SK-N-SH treated with all-trans-retinoic acid at 6 μM for 48 hours (cell line): Measurements from ENCODE around the gene GUCA2A.

ENCODE experiments used
- ATAC-seq: fragments of 200-7000 bp; cut with Tn5 transposase; 3 replicates; pipeline ENCODE4 v1.9.1; 2020; ENCODE audit warnings: mild to moderate bottlenecking, moderate library complexity
- ARNTL ChIP-seq: fragments of 450-650 bp; formaldehyde crosslinking; IDR thresholded peaks from 2 replicates; pipeline ENCODE4 v1.5.0; 2020; ENCODE audit warnings: low read depth, mild to moderate bottlenecking, moderate library complexity, borderline replicate concordance
- CSDC2 ChIP-seq: fragments of 250-450 bp; sonication (Bioruptor Pico); IDR thresholded peaks from 2 replicates; pipeline ENCODE4 v1.5.0; 2020; ENCODE audit warnings: mild to moderate bottlenecking, moderate library complexity
- ESRRG ChIP-seq: fragments of 250-450 bp; sonication (Bioruptor Pico); IDR thresholded peaks from 2 replicates; pipeline ENCODE4 v1.6.1; 2021; ENCODE audit warnings: mild to moderate bottlenecking
- GLIS3 ChIP-seq: fragments of 250-450 bp; sonication (Bioruptor Pico); IDR thresholded peaks from 2 replicates; pipeline ENCODE4 v1.5.0; 2020; ENCODE audit warnings: mild to moderate bottlenecking, moderate library complexity
- ISL1 ChIP-seq: fragments of 250-450 bp; sonication (Bioruptor Pico); IDR thresholded peaks from 2 replicates; pipeline ENCODE4 v2.1.2; 2022; ENCODE audit warnings: mild to moderate bottlenecking, moderate library complexity
- OSR1 ChIP-seq: fragments of 250-450 bp; sonication (Bioruptor Pico); IDR thresholded peaks from 2 replicates; pipeline ENCODE4 v1.8.0; 2022; ENCODE audit warnings: moderate library complexity, mild to moderate bottlenecking, inconsistent platforms
- PPARA ChIP-seq: fragments of 250-450 bp; sonication (Bioruptor Pico); IDR thresholded peaks from 2 replicates; pipeline ENCODE4 v1.5.0; 2020; ENCODE audit warnings: mild to moderate bottlenecking, borderline replicate concordance
- RARB ChIP-seq: fragments of 250-450 bp; sonication (Bioruptor Pico); IDR thresholded peaks from 2 replicates; pipeline ENCODE4 v1.8.0; 2021; ENCODE audit warnings: mild to moderate bottlenecking, moderate library complexity
- SNAI2 ChIP-seq: fragments of 250-450 bp; sonication (Bioruptor Pico); IDR thresholded peaks from 2 replicates; pipeline ENCODE4 v1.5.0; 2020; ENCODE audit warnings: mild to moderate bottlenecking, moderate library complexity
- TCF4 ChIP-seq: fragments of 250-450 bp; sonication (Bioruptor Pico); IDR thresholded peaks from 2 replicates; pipeline ENCODE4 v1.8.0; 2021; ENCODE audit warnings: mild to moderate bottlenecking, moderate library complexity, borderline replicate concordance
- TOX ChIP-seq: fragments of 250-450 bp; sonication (Bioruptor Pico); IDR thresholded peaks from 2 replicates; pipeline ENCODE4 v1.8.0; 2021; ENCODE audit warnings: mild to moderate bottlenecking, moderate library complexity, borderline replicate concordance
- ZC3H10 ChIP-seq: fragments of 250-450 bp; sonication (Bioruptor Pico); IDR thresholded peaks from 2 replicates; pipeline ENCODE4 v1.5.1; 2021; ENCODE audit warnings: mild to moderate bottlenecking, moderate library complexity
- ZFP3 ChIP-seq: fragments of 250-450 bp; sonication (Bioruptor Pico); IDR thresholded peaks from 2 replicates; pipeline ENCODE4 v1.5.0; 2020; ENCODE audit warnings: mild to moderate bottlenecking, moderate library complexity
- ZFP30 ChIP-seq: fragments of 450-650 bp; formaldehyde crosslinking; IDR thresholded peaks from 2 replicates; pipeline ENCODE4 v1.5.0; 2022; ENCODE audit warnings: mild to moderate bottlenecking, moderate library complexity
- ZNF565 ChIP-seq: fragments of 450-650 bp; formaldehyde crosslinking; conservative IDR thresholded peaks from 2 replicates; pipeline ENCODE4 v1.5.0; 2020; ENCODE audit warnings: low read depth, mild to moderate bottlenecking, moderate library complexity
- ZNF70 ChIP-seq: fragments of 450-650 bp; formaldehyde crosslinking; IDR thresholded peaks from 2 replicates; pipeline ENCODE4 v1.5.0; 2020; ENCODE audit warnings: mild to moderate bottlenecking, moderate library complexity
- TF ChIP-seq, protein P1 (sequence below): fragments of 250-450 bp; sonication (Bioruptor Pico); IDR thresholded peaks from 2 replicates; pipeline ENCODE4 v1.5.0; 2020; ENCODE audit warnings: mild to moderate bottlenecking, moderate library complexity
- TF ChIP-seq, protein P2 (sequence below): fragments of 250-450 bp; sonication (Bioruptor Pico); IDR thresholded peaks from 2 replicates; pipeline ENCODE4 v1.5.1; 2021; ENCODE audit warnings: mild to moderate bottlenecking, moderate library complexity
- TF ChIP-seq, protein P3 (sequence below): fragments of 250-450 bp; sonication (Bioruptor Pico); IDR thresholded peaks from 2 replicates; pipeline ENCODE4 v1.5.1; 2020; ENCODE audit warnings: low read depth, mild to moderate bottlenecking, moderate library complexity
- TF ChIP-seq, protein P4 (sequence below): fragments of 250-450 bp; sonication (Bioruptor Pico); IDR thresholded peaks from 2 replicates; pipeline ENCODE4 v1.8.0; 2020; ENCODE audit warnings: mild to moderate bottlenecking, moderate library complexity, borderline replicate concordance

The GUCA2A gene

DNA sequence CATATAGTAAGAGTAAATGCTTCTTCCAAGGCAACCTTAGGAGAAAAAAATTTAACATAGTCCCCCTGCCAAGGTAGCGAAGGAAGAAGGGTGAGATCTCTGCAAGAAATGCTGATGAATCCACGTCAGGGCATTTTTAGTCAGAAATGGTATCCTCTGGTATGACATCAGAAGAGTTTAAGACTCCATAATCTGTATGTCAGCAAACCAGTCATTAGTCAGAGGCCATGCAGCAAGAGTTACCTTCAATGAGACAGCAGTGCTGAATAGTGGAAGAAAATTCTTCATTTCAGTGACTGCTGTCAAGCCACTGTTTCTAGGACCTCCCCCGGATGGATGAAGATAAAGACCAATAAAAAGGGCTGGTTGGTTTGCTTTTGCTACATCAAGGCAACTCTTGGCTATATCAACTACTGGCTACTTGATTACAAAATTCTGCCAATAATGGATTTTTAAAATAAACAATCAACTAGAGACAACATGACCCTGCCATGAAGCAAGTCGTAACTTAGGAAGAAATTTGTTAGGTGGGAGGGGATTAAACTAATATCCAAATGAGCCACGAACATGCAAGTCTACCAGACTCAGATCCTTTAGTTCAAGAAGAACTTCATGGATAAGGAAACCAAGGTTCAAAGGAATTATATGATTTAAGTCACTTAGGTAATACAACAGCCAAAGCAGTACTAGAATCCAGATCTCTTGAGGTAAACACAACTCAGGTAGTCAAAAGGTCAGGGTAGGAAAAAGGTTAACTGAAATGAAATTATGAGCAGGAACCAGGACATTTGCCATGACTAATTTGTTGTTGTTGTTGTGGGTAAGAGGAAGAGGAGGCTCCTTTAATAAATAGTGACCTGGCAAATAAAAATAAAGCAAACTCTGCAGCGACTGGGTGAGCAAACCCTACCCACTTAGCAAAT, 25.6 kb upstream of the GUCA2A start:
- TF ChIP-seq TCF4 (CRISPR knock-in tag), result no peak
- TF ChIP-seq, protein P1, sequence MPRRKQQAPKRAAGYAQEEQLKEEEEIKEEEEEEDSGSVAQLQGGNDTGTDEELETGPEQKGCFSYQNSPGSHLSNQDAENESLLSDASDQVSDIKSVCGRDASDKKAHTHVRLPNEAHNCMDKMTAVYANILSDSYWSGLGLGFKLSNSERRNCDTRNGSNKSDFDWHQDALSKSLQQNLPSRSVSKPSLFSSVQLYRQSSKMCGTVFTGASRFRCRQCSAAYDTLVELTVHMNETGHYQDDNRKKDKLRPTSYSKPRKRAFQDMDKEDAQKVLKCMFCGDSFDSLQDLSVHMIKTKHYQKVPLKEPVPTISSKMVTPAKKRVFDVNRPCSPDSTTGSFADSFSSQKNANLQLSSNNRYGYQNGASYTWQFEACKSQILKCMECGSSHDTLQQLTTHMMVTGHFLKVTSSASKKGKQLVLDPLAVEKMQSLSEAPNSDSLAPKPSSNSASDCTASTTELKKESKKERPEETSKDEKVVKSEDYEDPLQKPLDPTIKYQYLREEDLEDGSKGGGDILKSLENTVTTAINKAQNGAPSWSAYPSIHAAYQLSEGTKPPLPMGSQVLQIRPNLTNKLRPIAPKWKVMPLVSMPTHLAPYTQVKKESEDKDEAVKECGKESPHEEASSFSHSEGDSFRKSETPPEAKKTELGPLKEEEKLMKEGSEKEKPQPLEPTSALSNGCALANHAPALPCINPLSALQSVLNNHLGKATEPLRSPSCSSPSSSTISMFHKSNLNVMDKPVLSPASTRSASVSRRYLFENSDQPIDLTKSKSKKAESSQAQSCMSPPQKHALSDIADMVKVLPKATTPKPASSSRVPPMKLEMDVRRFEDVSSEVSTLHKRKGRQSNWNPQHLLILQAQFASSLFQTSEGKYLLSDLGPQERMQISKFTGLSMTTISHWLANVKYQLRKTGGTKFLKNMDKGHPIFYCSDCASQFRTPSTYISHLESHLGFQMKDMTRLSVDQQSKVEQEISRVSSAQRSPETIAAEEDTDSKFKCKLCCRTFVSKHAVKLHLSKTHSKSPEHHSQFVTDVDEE, result no peak
- TF ChIP-seq ZFP3 (CRISPR knock-in tag), result no peak
- TF ChIP-seq ZNF70, result no peak
- no peak for TF ChIP-seq TOX
- no peak for TF ChIP-seq CSDC2 (CRISPR knock-in tag)
- no peak for TF ChIP-seq OSR1 (CRISPR knock-in tag)
- no peak for TF ChIP-seq ISL1 (CRISPR knock-in tag)
- no peak for TF ChIP-seq ZFP30 (CRISPR knock-in tag)
- TF ChIP-seq ZNF565 (CRISPR knock-in tag), result no peak
- TF ChIP-seq ESRRG (CRISPR knock-in tag), result no peak
- no peak for TF ChIP-seq SNAI2 (CRISPR knock-in tag)
- TF ChIP-seq, protein P2, sequence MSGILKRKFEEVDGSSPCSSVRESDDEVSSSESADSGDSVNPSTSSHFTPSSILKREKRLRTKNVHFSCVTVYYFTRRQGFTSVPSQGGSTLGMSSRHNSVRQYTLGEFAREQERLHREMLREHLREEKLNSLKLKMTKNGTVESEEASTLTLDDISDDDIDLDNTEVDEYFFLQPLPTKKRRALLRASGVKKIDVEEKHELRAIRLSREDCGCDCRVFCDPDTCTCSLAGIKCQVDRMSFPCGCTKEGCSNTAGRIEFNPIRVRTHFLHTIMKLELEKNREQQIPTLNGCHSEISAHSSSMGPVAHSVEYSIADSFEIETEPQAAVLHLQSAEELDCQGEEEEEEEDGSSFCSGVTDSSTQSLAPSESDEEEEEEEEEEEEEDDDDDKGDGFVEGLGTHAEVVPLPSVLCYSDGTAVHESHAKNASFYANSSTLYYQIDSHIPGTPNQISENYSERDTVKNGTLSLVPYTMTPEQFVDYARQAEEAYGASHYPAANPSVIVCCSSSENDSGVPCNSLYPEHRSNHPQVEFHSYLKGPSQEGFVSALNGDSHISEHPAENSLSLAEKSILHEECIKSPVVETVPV (CRISPR knock-in tag), result no peak
- no peak for TF ChIP-seq GLIS3 (CRISPR knock-in tag)
- TF ChIP-seq PPARA (CRISPR knock-in tag), result no peak
- no peak for TF ChIP-seq RARB (CRISPR knock-in tag)
- no peak for TF ChIP-seq ARNTL (CRISPR knock-in tag)
- TF ChIP-seq ZC3H10 (CRISPR knock-in tag), result no peak
- TF ChIP-seq, protein P3, sequence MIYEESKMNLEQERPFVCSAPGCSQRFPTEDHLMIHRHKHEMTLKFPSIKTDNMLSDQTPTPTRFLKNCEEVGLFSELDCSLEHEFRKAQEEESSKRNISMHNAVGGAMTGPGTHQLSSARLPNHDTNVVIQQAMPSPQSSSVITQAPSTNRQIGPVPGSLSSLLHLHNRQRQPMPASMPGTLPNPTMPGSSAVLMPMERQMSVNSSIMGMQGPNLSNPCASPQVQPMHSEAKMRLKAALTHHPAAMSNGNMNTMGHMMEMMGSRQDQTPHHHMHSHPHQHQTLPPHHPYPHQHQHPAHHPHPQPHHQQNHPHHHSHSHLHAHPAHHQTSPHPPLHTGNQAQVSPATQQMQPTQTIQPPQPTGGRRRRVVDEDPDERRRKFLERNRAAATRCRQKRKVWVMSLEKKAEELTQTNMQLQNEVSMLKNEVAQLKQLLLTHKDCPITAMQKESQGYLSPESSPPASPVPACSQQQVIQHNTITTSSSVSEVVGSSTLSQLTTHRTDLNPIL (CRISPR knock-in tag), result no peak
- TF ChIP-seq, all 23 proteins: peak for 0
- no peak for ATAC-seq

DNA sequence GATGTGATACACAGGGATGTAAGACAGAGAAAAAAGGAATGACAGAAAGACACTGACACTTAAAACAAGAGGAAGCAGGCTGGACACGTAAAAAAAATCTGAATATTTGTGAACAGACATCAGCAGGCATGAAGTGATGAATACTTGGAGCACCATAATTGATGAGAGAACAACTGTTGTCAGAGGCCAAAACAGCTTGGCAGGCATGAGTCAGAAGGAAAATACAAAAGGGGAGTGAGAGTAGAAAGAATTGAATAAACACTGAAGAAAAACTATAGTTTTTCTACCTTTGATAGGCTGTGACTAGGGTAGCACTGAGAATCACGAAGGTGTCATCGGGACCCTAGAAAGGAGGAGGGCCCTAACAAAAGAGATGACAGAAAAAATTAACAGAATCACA, 21.6 kb upstream of the GUCA2A start:
- ATAC-seq, result peak; percentile 85
- TF ChIP-seq, protein P4, sequence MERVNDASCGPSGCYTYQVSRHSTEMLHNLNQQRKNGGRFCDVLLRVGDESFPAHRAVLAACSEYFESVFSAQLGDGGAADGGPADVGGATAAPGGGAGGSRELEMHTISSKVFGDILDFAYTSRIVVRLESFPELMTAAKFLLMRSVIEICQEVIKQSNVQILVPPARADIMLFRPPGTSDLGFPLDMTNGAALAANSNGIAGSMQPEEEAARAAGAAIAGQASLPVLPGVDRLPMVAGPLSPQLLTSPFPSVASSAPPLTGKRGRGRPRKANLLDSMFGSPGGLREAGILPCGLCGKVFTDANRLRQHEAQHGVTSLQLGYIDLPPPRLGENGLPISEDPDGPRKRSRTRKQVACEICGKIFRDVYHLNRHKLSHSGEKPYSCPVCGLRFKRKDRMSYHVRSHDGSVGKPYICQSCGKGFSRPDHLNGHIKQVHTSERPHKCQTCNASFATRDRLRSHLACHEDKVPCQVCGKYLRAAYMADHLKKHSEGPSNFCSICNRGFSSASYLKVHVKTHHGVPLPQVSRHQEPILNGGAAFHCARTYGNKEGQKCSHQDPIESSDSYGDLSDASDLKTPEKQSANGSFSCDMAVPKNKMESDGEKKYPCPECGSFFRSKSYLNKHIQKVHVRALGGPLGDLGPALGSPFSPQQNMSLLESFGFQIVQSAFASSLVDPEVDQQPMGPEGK (CRISPR knock-in tag), result no peak
- no peak for TF ChIP-seq ARNTL (CRISPR knock-in tag)
- no peak for TF ChIP-seq ISL1 (CRISPR knock-in tag)
- TF ChIP-seq ZNF70, result no peak
- TF ChIP-seq SNAI2 (CRISPR knock-in tag), result no peak
- TF ChIP-seq, protein P2 (CRISPR knock-in tag), result no peak
- TF ChIP-seq OSR1 (CRISPR knock-in tag), result no peak
- TF ChIP-seq ZFP3 (CRISPR knock-in tag), result no peak
- TF ChIP-seq, all 23 proteins: peak for 0

DNA sequence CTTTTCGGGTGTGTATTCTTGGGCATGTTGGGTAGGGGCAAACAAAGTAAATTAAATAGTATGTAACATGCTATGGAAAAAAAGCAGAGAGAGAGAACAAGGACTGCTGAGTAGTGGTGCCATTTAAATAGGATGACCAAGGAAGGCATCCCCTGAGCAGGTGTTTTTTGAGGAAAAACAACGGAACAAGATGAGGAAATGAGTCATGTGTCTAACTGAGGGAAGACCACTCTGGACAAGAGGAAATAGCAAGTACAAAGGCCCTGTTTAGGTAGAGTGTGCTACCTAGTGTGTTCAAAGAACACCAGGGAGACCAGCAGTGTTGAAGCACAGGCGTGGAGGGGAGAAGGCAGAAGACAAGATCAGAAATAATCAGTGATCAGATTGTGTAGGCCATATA, 20.1 kb upstream of the GUCA2A start:
- no peak for ATAC-seq
- TF ChIP-seq TCF4 (CRISPR knock-in tag) (no peak), ARNTL (CRISPR knock-in tag) (no peak)
- TF ChIP-seq, protein P3 (CRISPR knock-in tag), result no peak
- TF ChIP-seq, protein P2 (CRISPR knock-in tag), result no peak
- TF ChIP-seq, protein P4 (CRISPR knock-in tag), result no peak
